ENCODE data around the gene SBNO2.
A peak's percentile ranks its signal among the peaks of the same experiment; 100 is the strongest.

SBNO2 gene

GRCh38 chr19:1085053-1085658 lies 88.9 kb downstream of the SBNO2 start:
- no peak for ATAC-seq

GRCh38 chr19:1084024-1084868 lies 89.8 kb downstream of the SBNO2 start:
- ATAC-seq: no peak

GRCh38 chr19:1082928-1083816 lies 90.9 kb downstream of the SBNO2 start:
- no peak for ATAC-seq

- peak; percentile 50 to 62 for ATAC-seq
These were observed 91.7 kb downstream of the SBNO2 start for GRCh38 chr19:1082165-1082927.

GRCh38 chr19:1081301-1082164 lies 92.5 kb downstream of the SBNO2 start:
- no peak for ATAC-seq

- no peak for ATAC-seq
These were observed 93.5 kb downstream of the SBNO2 start for GRCh38 chr19:1080360-1081161.

- no peak for ATAC-seq
These were observed 94.4 kb downstream of the SBNO2 start for GRCh38 chr19:1079566-1080111.

- peak; percentile 91 to 92 for ATAC-seq
These were observed 97.1 kb downstream of the SBNO2 start for GRCh38 chr19:1076951-1077350.

- no peak for ATAC-seq
These were observed 98.1 kb downstream of the SBNO2 start for GRCh38 chr19:1076046-1076386.

- ATAC-seq: peak; percentile 15
These were observed 99.4 kb downstream of the SBNO2 start for GRCh38 chr19:1074544-1075283.

- ATAC-seq: no peak
These were observed 100.0 kb downstream of the SBNO2 start for GRCh38 chr19:1073956-1074517.

GRCh38 chr19:1073063-1073955 lies 100.8 kb downstream of the SBNO2 start:
- no peak for ATAC-seq

GRCh38 chr19:1072371-1073015 lies 101.6 kb downstream of the SBNO2 start:
- no peak for ATAC-seq

- ATAC-seq: no peak
These were observed 102.9 kb downstream of the SBNO2 start for GRCh38 chr19:1070931-1071791.

- ATAC-seq: no peak
These were observed 103.5 kb downstream of the SBNO2 start for GRCh38 chr19:1070576-1070930.

- ATAC-seq: peak; percentile 10 to 22
These were observed 104.9 kb downstream of the SBNO2 start for GRCh38 chr19:1069009-1069779.

Measured in activated CD4-positive, CD25-positive, alpha-beta regulatory T cell treated with anti-CD3 and anti-CD28 coated beads, Interleukin-2, amount 50 U/mL, for 24 hours (primary cell).